ENCODE results near the gene TCF15.
A peak's percentile ranks its signal among the peaks of the same experiment; 100 is the strongest.

Gene TCF15

GRCh38 chr20:647479-648019 lies 37.4 kb upstream of the TCF15 start:
- no peak for TF ChIP-seq CTCF (IDR thresholded peaks at IDR 0.05; ENCODE audit: borderline replicate concordance, control extremely low read depth, extremely low read depth, insufficient read depth, missing control alignments)
- no peak for DNase-seq (ENCODE audit: low spot score)
- in situ Hi-C loops (cut with MboI; ENCODE audit: low sequenced_read_pairs, unreplicated experiment): loop anchor here (5.0 to 10.0 kb wide), 2 partner anchors 85 to 293 kb away; no protein-coding TSS in a partner anchor

- in situ Hi-C loops (cut with MboI; ENCODE audit: low sequenced_read_pairs, unreplicated experiment): loop anchor here (5.0 to 10.0 kb wide), 2 partner anchors 85 to 292 kb away; no protein-coding TSS in a partner anchor
- DNase-seq (ENCODE audit: low spot score): no peak
- no peak for TF ChIP-seq CTCF (IDR thresholded peaks at IDR 0.05; ENCODE audit: borderline replicate concordance, control extremely low read depth, extremely low read depth, insufficient read depth, missing control alignments)
Measured at GRCh38 chr20:646868-647233, 36.7 kb upstream of the TCF15 start.

GRCh38 chr20:646107-646867 lies 36.2 kb upstream of the TCF15 start:
- no peak for DNase-seq (ENCODE audit: low spot score)
- TF ChIP-seq CTCF (IDR thresholded peaks at IDR 0.05; ENCODE audit: borderline replicate concordance, control extremely low read depth, extremely low read depth, insufficient read depth, missing control alignments): no peak
- in situ Hi-C loops (cut with MboI; ENCODE audit: low sequenced_read_pairs, unreplicated experiment): loop anchor here (5.0 to 10.0 kb wide), 2 partner anchors 84 to 291 kb away; no protein-coding TSS in a partner anchor

GRCh38 chr20:645318-646106 lies 35.4 kb upstream of the TCF15 start:
- in situ Hi-C loops (cut with MboI; ENCODE audit: low sequenced_read_pairs, unreplicated experiment): loop anchor here (5.0 to 10.0 kb wide), 2 partner anchors 83 to 291 kb away; no protein-coding TSS in a partner anchor
- peak; percentile 98 for TF ChIP-seq CTCF (IDR thresholded peaks at IDR 0.05; ENCODE audit: borderline replicate concordance, control extremely low read depth, extremely low read depth, insufficient read depth, missing control alignments)
- peak; percentile 90 for DNase-seq (ENCODE audit: low spot score)

- TF ChIP-seq CTCF (IDR thresholded peaks at IDR 0.05; ENCODE audit: borderline replicate concordance, control extremely low read depth, extremely low read depth, insufficient read depth, missing control alignments): no peak
- no peak for DNase-seq (ENCODE audit: low spot score)
- in situ Hi-C loops (cut with MboI; ENCODE audit: low sequenced_read_pairs, unreplicated experiment): loop anchor here (5.0 to 10.0 kb wide), 2 partner anchors 83 to 290 kb away; no protein-coding TSS in a partner anchor
Measured at GRCh38 chr20:644692-645317, 34.7 kb upstream of the TCF15 start.
